Prostate gland (tissue), 2 donors: ENCODE data around the gene BNIP5. TPM values are rescaled to one million over a fixed set of nuclear protein-coding genes. Genes with fewer than 3 reads are reported as not detected.

Experiments used
- DNase-seq: peaks from one replicate; pipeline ENCODE4 v3.0.0-alpha.2; 2019; ENCODE audit warnings: low spot score
- H3K27ac ChIP-seq, 2 donors: fragments of 200-600 bp; sonication (generic); 2 replicates each; pipeline ENCODE4 v1.5.1; 2017 to 2019
- H3K27me3 ChIP-seq: fragments of 200-600 bp; sonication (generic); replicated peaks from 2 replicates; pipeline ENCODE4 v1.5.1; 2019; ENCODE audit not compliant: insufficient read depth
- H3K36me3 ChIP-seq, 2 donors: fragments of 200-600 bp; sonication (generic); 1 replicate in 1 of 2; 2 replicates in 1 of 2; pipeline versions ENCODE4 v1.5.1 to v1.8.1; 2017 to 2019
- H3K4me1 ChIP-seq: fragments of 200-600 bp; sonication (generic); replicated peaks from 2 replicates; pipeline ENCODE4 v1.5.1; 2019
- H3K4me3 ChIP-seq, 2 donors: fragments of 200-600 bp; sonication (generic); 2 replicates each; pipeline ENCODE4 v1.5.1; 2017 to 2019
- H3K9me3 ChIP-seq: fragments of 200-600 bp; sonication (generic); 2 replicates; pipeline ENCODE4 v1.5.1; 2017
- CTCF ChIP-seq, 4 experiments: fragments of 200-600 bp in 2 of 4; fragments of 450-650 bp in 2 of 4; sonication (generic) in 2 of 4; IDR thresholded peaks; 1 replicate in 3 of 4; 2 replicates in 1 of 4; pipeline ENCODE4 v1.5.1; 2016 to 2019; ENCODE audit warnings: antibody characterized with exemption in 4 of 4, mild to moderate bottlenecking in 2 of 4, moderate library complexity in 2 of 4
- POLR2A ChIP-seq: fragments of 450-650 bp; IDR thresholded peaks from one replicate; pipeline ENCODE4 v1.6.1; 2016; ENCODE audit warnings: antibody characterized with exemption, mild to moderate bottlenecking
- POLR2AphosphoS5 ChIP-seq: sonication (generic); formaldehyde crosslinking; IDR thresholded peaks from one replicate; pipeline ENCODE4 v1.6.1; 2017; ENCODE audit warnings: antibody characterized with exemption
- WGBS: methylation state at CpG from one replicate; pipeline ENCODE4 v1.1.5; 2018; 5-methylcytosine and 5-hydroxymethylcytosine counted together
- intact Hi-C: fragments of 100-400 bp; cut with DNase I; formaldehyde crosslinking; loops from one replicate; pipeline ENCODE4 v1.14.2; 2022
- total RNA-seq, 2 donors: library from RNA; depleted of rRNA; stranded (reverse); fragments of >200 nt; gene quantifications; one replicate each; pipeline ENCODE4 v1.1.0, GENCODE V29; 2016

The BNIP5 gene
- total RNA-seq, 2 donors from 2014 or later = 0.34 TPM; not detected in 1

- 91% methylated on average over 14 of the region's 14 CpGs for WGBS
- Histone ChIP-seq H3K36me3 (no peaks in the 10 kb centered on the region), H3K27me3 (no peaks in the 10 kb centered on the region), H3K9me3 (no peaks in the 10 kb centered on the region), H3K4me3 (no peak overlapping the region), H3K4me1 (no peaks in the 10 kb centered on the region), H3K27ac (no peak overlapping the region)
- no peak for TF ChIP-seq CTCF (IDR thresholded peaks at IDR 0.05)
- no peak for TF ChIP-seq POLR2AphosphoS5
- no peak for TF ChIP-seq POLR2A
- no peak for DNase-seq
- intact Hi-C loops = no loop called here
Observed at GRCh38 chr6:36330366-36330765, 6.3 kb downstream of the BNIP5 start.

- Histone ChIP-seq H3K36me3 (no peaks in the 10 kb centered on the region), H3K27ac (no peak overlapping the region)
- 76% methylated on average over 14 of the region's 14 CpGs for WGBS
Observed at GRCh38 chr6:36329798-36330291, 6.8 kb downstream of the BNIP5 start.

GRCh38 chr6:36328600-36328999 is 8.1 kb downstream of the BNIP5 start:
- intact Hi-C loops = no loop called here
- no peak overlapping the region for H3K4me3 ChIP-seq
- no peaks in the 10 kb centered on the region for H3K27me3 ChIP-seq
- WGBS = 75% methylated on average over 7 of the region's 7 CpGs
- no peak overlapping the region for H3K27ac ChIP-seq
- no peaks in the 10 kb centered on the region for H3K36me3 ChIP-seq
- TF ChIP-seq CTCF (IDR thresholded peaks at IDR 0.05) (no peak), POLR2A (no peak), POLR2AphosphoS5 (no peak)
- no peaks in the 10 kb centered on the region for H3K4me1 ChIP-seq
- DNase-seq = no peak
- no peaks in the 10 kb centered on the region for H3K9me3 ChIP-seq

More at GRCh38 chr6:36329798-36330291, 6.8 kb downstream of the BNIP5 start:
- no peak for DNase-seq
- TF ChIP-seq POLR2A (no peak), POLR2AphosphoS5 (no peak), CTCF (IDR thresholded peaks at IDR 0.05) (no peak)
- Histone ChIP-seq H3K4me1 (no peaks in the 10 kb centered on the region), H3K27me3 (no peaks in the 10 kb centered on the region), H3K4me3 (no peak overlapping the region), H3K9me3 (no peaks in the 10 kb centered on the region)
- intact Hi-C loops = no loop called here

GRCh38 chr6:36327919-36328236 is 8.8 kb downstream of the BNIP5 start:
- intact Hi-C loops = no loop called here
- no peaks in the 10 kb centered on the region for H3K36me3 ChIP-seq
- no peak overlapping the region for H3K27ac ChIP-seq
- no peak overlapping the region for H3K4me3 ChIP-seq
- no peaks in the 10 kb centered on the region for H3K9me3 ChIP-seq
- no peaks in the 10 kb centered on the region for H3K27me3 ChIP-seq
- TF ChIP-seq POLR2A = no peak
- TF ChIP-seq POLR2AphosphoS5 = no peak
- TF ChIP-seq CTCF (IDR thresholded peaks at IDR 0.05) = no peak
- no peaks in the 10 kb centered on the region for H3K4me1 ChIP-seq
- DNase-seq = no peak

GRCh38 chr6:36327226-36327918 is 9.3 kb downstream of the BNIP5 start:
- Histone ChIP-seq H3K4me1 (no peaks in the 10 kb centered on the region), H3K9me3 (no peaks in the 10 kb centered on the region), H3K36me3 (no peaks in the 10 kb centered on the region), H3K27me3 (no peaks in the 10 kb centered on the region), H3K27ac (no peak overlapping the region), H3K4me3 (no peak overlapping the region)
- WGBS = 41% methylated on average over 6 of the region's 6 CpGs
- TF ChIP-seq CTCF (IDR thresholded peaks at IDR 0.05) = no peak
- no peak for TF ChIP-seq POLR2A
- TF ChIP-seq POLR2AphosphoS5 = no peak
- intact Hi-C loops = no loop called here
- no peak for DNase-seq
